BLaER1 treated with 17β-estradiol and CSF1 and Interleukin-3, amounts not matched to agents 10 nM and 100 nM (cell line): Measurements from ENCODE around the gene BTBD1.

Source experiments
- H3K27ac ChIP-seq, 11 experiments: shearing (Covaris generic); formaldehyde crosslinking; 2 replicates each; pipeline ENCODE4 v1.8.1; 2022
- H3K27me3 ChIP-seq, 11 experiments: shearing (Covaris generic); formaldehyde crosslinking; 2 replicates each; pipeline ENCODE4 v1.8.1; 2022
- H3K36me3 ChIP-seq, 11 experiments: shearing (Covaris generic); formaldehyde crosslinking; 2 replicates each; pipeline ENCODE4 v1.8.1; 2022
- H3K4me1 ChIP-seq, 10 experiments: shearing (Covaris generic); formaldehyde crosslinking; 2 replicates each; pipeline ENCODE4 v1.8.1; 2022
- H3K4me2 ChIP-seq, 11 experiments: shearing (Covaris generic); formaldehyde crosslinking; 2 replicates each; pipeline ENCODE4 v1.8.1; 2022
- H3K4me3 ChIP-seq, 10 experiments: shearing (Covaris generic); formaldehyde crosslinking; 2 replicates each; pipeline ENCODE4 v1.8.1; 2022
- H3K9ac ChIP-seq, 11 experiments: shearing (Covaris generic); formaldehyde crosslinking; 2 replicates each; pipeline ENCODE4 v1.8.1; 2022
- H3K9me3 ChIP-seq, 11 experiments: shearing (Covaris generic); formaldehyde crosslinking; replicated peaks in 1 of 11; 2 replicates each; pipeline ENCODE4 v1.8.1; 2022
- H4K20me1 ChIP-seq, 11 experiments: shearing (Covaris generic); formaldehyde crosslinking; 2 replicates each; pipeline ENCODE4 v1.8.1; 2022
- Cebpa-rat ChIP-seq, 11 experiments: shearing (Covaris generic); IDR thresholded peaks; 2 replicates each; pipeline ENCODE4 v1.8.1; 2022

BTBD1 gene

GRCh38 chr15:82968066-82968465 lies 99.0 kb downstream of the BTBD1 start:
- Histone ChIP-seq H4K20me1 (no peaks in the 10 kb centered on the region), H3K9ac (no peak overlapping the region), H3K4me2 (no peak overlapping the region), H3K36me3 (no peaks in the 10 kb centered on the region), H3K9me3 (no peaks in the 10 kb centered on the region), H3K27me3 (no peaks in the 10 kb centered on the region), H3K27ac (no peak overlapping the region), H3K4me3 (no peak overlapping the region), H3K4me1 (peaks cover 0 to 4% (median 1%) of the 10 kb centered on the region in 10 experiments; a peak in 7 of 20 replicates)
- TF ChIP-seq Cebpa-rat (IDR thresholded peaks at IDR 0.05): 0 out of 22 replicates have a peak, but pooled peaks of 1 of the 11 experiments have one; percentile 14

DNA sequence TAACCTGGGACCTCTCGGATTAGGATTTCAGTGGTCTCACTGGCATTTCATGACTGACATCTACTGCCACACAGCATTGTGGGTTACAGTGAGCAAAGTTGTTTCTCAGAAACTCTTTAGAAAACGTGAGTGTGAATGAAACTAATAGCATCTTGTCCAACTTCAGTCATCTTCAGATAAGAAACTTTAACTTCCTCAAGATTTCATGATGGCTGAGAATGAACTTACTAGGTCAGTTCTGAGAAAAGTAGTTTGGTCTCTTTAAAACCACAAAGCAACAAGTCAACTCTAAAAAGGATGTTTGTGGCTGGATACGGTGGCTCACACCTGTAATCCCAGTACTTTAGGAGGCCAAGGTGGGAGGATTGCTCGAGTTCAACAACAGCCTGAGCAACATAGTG lies 100.4 kb downstream of the BTBD1 start:
- H3K4me2 ChIP-seq: no peak overlapping the region

More for the DNA sequence above, 100.4 kb downstream of the BTBD1 start:
- no peak overlapping the region for H3K9ac ChIP-seq
- TF ChIP-seq Cebpa-rat (IDR thresholded peaks at IDR 0.05): no peak
- no peak overlapping the region for H3K4me3 ChIP-seq
- no peaks in the 10 kb centered on the region for H3K27me3 ChIP-seq
- no peaks in the 10 kb centered on the region for H3K4me1 ChIP-seq
- H3K36me3 ChIP-seq: no peaks in the 10 kb centered on the region
- H3K9me3 ChIP-seq: no peaks in the 10 kb centered on the region
- H3K27ac ChIP-seq: no peak overlapping the region
- no peaks in the 10 kb centered on the region for H4K20me1 ChIP-seq
